IPS-20b (cell line): ENCODE results near the gene SOWAHB.
A peak's percentile ranks its signal among the peaks of the same experiment; 100 is the strongest.

Source experiments
- H3K27ac ChIP-seq: one replicate; pipeline ENCODE4 v1.5.1; 2013; ENCODE audit warnings: low read length
- H3K27me3 ChIP-seq: 2 replicates; pipeline ENCODE4 v1.6.1; 2013; ENCODE audit warnings: mild to moderate bottlenecking, low read length, inconsistent platforms; ENCODE audit not compliant: insufficient read depth
- H3K36me3 ChIP-seq: 2 replicates; pipeline ENCODE4 v1.6.1; 2013; ENCODE audit warnings: low read depth, mild to moderate bottlenecking, inconsistent platforms, low read length, moderate library complexity; ENCODE audit not compliant: insufficient read depth
- H3K4me1 ChIP-seq: 2 replicates; pipeline ENCODE4 v1.6.1; 2013; ENCODE audit warnings: mild to moderate bottlenecking, control low read depth, inconsistent platforms, low read length, moderate library complexity; ENCODE audit not compliant: insufficient read depth
- H3K4me3 ChIP-seq: 2 replicates; pipeline ENCODE4 v1.5.1; 2013; ENCODE audit warnings: mild to moderate bottlenecking, low read length, inconsistent platforms
- H3K9ac ChIP-seq: 2 replicates; pipeline ENCODE4 v1.6.1; 2013; ENCODE audit warnings: low read depth, mild to moderate bottlenecking, inconsistent platforms, low read length, moderate library complexity
- H3K9me3 ChIP-seq: 2 replicates; pipeline ENCODE4 v1.6.1; 2013; ENCODE audit warnings: mild to moderate bottlenecking, low read depth, low read length, inconsistent platforms; ENCODE audit not compliant: insufficient read depth

Gene SOWAHB

GRCh38 chr4:76897536-76898384 lies at the start of gene SOWAHB:
SOWAHB (minus strand) TSS chr4:76898144; CDS start chr4:76897849, 295 bp downstream.
- Histone ChIP-seq H3K36me3 (no peaks in the 10 kb centered on the region), H3K27me3 (peaks cover 73% of the 10 kb centered on the region), H3K9me3 (no peaks in the 10 kb centered on the region), H3K27ac (no peak within 1 kb of the TSS), H3K9ac (no peak within 1 kb of the TSS), H3K4me3 (peak within 1 kb of the TSS; percentile 67), H3K4me1 (peaks cover 5% of the 10 kb centered on the region)

- no peaks in the 10 kb centered on the region for H3K36me3 ChIP-seq
- no peak overlapping the region for H3K4me3 ChIP-seq
- peaks cover 19% of the 10 kb centered on the region for H3K4me1 ChIP-seq
- no peaks in the 10 kb centered on the region for H3K9me3 ChIP-seq
- H3K27ac ChIP-seq = no peak overlapping the region
- no peak overlapping the region for H3K9ac ChIP-seq
- peaks cover 26% of the 10 kb centered on the region for H3K27me3 ChIP-seq
These were observed 49.4 kb upstream of the SOWAHB start for GRCh38 chr4:76947369-76947768.

GRCh38 chr4:76943790-76944189 lies 45.8 kb upstream of the SOWAHB start:
- H3K36me3 ChIP-seq = no peaks in the 10 kb centered on the region
- H3K4me1 ChIP-seq = 0 out of 2 replicates have a peak, but pooled peaks cover 7% of the 10 kb centered on the region
- H3K9me3 ChIP-seq = no peaks in the 10 kb centered on the region
- H3K4me3 ChIP-seq = no peak overlapping the region
- peaks cover 14% of the 10 kb centered on the region for H3K27me3 ChIP-seq
- H3K9ac ChIP-seq = no peak overlapping the region
- H3K27ac ChIP-seq = no peak overlapping the region

- Histone ChIP-seq H3K9ac (no peak overlapping the region), H3K4me1 (0 out of 2 replicates have a peak, but pooled peaks cover 7% of the 10 kb centered on the region), H3K27ac (no peak overlapping the region), H3K27me3 (peaks cover 8% of the 10 kb centered on the region), H3K9me3 (no peaks in the 10 kb centered on the region), H3K36me3 (no peaks in the 10 kb centered on the region), H3K4me3 (no peak overlapping the region)
These were observed 45.2 kb upstream of the SOWAHB start for GRCh38 chr4:76943129-76943620.

- Histone ChIP-seq H3K9ac (no peak overlapping the region), H3K4me3 (no peak overlapping the region), H3K27ac (no peak overlapping the region), H3K4me1 (no peaks in the 10 kb centered on the region), H3K27me3 (no peaks in the 10 kb centered on the region), H3K36me3 (no peaks in the 10 kb centered on the region), H3K9me3 (no peaks in the 10 kb centered on the region)
These were observed 41.2 kb upstream of the SOWAHB start for GRCh38 chr4:76939184-76939583.

GRCh38 chr4:76931576-76932276 lies 33.8 kb upstream of the SOWAHB start:
- no peaks in the 10 kb centered on the region for H3K27me3 ChIP-seq
- H3K27ac ChIP-seq = no peak overlapping the region
- H3K9ac ChIP-seq = no peak overlapping the region
- H3K36me3 ChIP-seq = no peaks in the 10 kb centered on the region
- no peak overlapping the region for H3K4me3 ChIP-seq
- no peaks in the 10 kb centered on the region for H3K4me1 ChIP-seq
- no peaks in the 10 kb centered on the region for H3K9me3 ChIP-seq

- Histone ChIP-seq H3K4me1 (no peaks in the 10 kb centered on the region), H3K9ac (no peak overlapping the region), H3K4me3 (no peak overlapping the region), H3K36me3 (no peaks in the 10 kb centered on the region), H3K27me3 (no peaks in the 10 kb centered on the region), H3K9me3 (no peaks in the 10 kb centered on the region), H3K27ac (no peak overlapping the region)
These were observed 33.1 kb upstream of the SOWAHB start for GRCh38 chr4:76931087-76931486.

- no peak overlapping the region for H3K27ac ChIP-seq
- H3K9ac ChIP-seq = no peak overlapping the region
- no peaks in the 10 kb centered on the region for H3K36me3 ChIP-seq
- H3K4me3 ChIP-seq = no peak overlapping the region
- H3K4me1 ChIP-seq = no peaks in the 10 kb centered on the region
- H3K9me3 ChIP-seq = no peaks in the 10 kb centered on the region
- no peaks in the 10 kb centered on the region for H3K27me3 ChIP-seq
These were observed 32.7 kb upstream of the SOWAHB start for GRCh38 chr4:76930685-76931084.

- Histone ChIP-seq H3K36me3 (no peaks in the 10 kb centered on the region), H3K4me1 (no peaks in the 10 kb centered on the region), H3K4me3 (no peak overlapping the region), H3K9ac (no peak overlapping the region), H3K9me3 (no peaks in the 10 kb centered on the region), H3K27me3 (no peaks in the 10 kb centered on the region), H3K27ac (no peak overlapping the region)
These were observed 28.9 kb upstream of the SOWAHB start for GRCh38 chr4:76926841-76927240.

- H3K27ac ChIP-seq = no peak overlapping the region
- H3K9me3 ChIP-seq = no peaks in the 10 kb centered on the region
- no peaks in the 10 kb centered on the region for H3K27me3 ChIP-seq
- no peaks in the 10 kb centered on the region for H3K4me1 ChIP-seq
- H3K9ac ChIP-seq = no peak overlapping the region
- H3K36me3 ChIP-seq = no peaks in the 10 kb centered on the region
- no peak overlapping the region for H3K4me3 ChIP-seq
These were observed 25.8 kb upstream of the SOWAHB start for GRCh38 chr4:76923619-76924357.

- Histone ChIP-seq H3K4me1 (no peaks in the 10 kb centered on the region), H3K36me3 (no peaks in the 10 kb centered on the region), H3K27ac (no peak overlapping the region), H3K27me3 (no peaks in the 10 kb centered on the region), H3K9me3 (no peaks in the 10 kb centered on the region), H3K9ac (no peak overlapping the region), H3K4me3 (no peak overlapping the region)
These were observed 22.8 kb upstream of the SOWAHB start for GRCh38 chr4:76920715-76921114.
